GM08714 (cell line): Measurements from ENCODE around the gene KCNQ1OT1.

ENCODE experiments used
- H3K4me3 ChIP-seq: fragments of 200-500 bp; sonication (Bioruptor generic); 2 replicates; pipeline ENCODE4 v1.5.1; 2014; ENCODE audit warnings: mild to moderate bottlenecking, low read length, inconsistent platforms
- ZNF274 ChIP-seq: IDR thresholded peaks from 2 replicates; pipeline ENCODE4 v1.6.1; 2012; ENCODE audit warnings: mild to moderate bottlenecking, low read depth, low read length

The KCNQ1OT1 gene

DNA sequence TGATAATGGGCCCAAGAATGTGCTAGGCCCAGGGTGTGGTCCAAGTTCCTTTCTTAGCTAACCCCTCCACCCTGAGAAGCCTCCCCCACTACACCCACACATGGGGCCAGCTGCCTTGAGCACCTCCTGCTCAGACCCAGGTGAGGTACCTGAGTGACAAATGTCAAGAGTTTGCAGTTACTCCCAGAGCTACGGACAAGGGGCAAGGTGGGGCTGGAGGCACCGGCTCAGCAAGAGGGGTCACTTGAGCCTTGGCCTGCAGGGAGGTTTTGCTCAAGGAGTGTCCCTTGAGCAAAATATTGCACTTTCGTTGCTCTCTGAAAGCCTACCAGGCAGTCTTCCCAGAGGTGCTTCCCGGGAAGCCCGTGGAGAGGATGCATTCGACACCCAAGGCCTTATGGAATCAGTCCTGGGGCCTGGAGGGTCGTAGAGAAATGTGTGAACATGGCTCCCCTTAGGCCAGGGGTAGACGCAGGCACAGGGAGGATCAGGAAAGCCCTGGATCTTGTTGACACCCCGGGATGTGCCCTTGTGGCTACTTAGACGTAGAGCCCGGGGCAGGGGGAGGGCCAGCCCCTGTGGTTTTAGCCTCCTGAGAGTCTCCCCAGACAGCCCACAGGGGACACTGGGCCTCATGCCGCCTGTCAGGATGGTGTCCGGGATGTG lies 140.8 kb downstream of the KCNQ1OT1 start:
- TF ChIP-seq ZNF274: no peak
- no peak overlapping the region for H3K4me3 ChIP-seq

DNA sequence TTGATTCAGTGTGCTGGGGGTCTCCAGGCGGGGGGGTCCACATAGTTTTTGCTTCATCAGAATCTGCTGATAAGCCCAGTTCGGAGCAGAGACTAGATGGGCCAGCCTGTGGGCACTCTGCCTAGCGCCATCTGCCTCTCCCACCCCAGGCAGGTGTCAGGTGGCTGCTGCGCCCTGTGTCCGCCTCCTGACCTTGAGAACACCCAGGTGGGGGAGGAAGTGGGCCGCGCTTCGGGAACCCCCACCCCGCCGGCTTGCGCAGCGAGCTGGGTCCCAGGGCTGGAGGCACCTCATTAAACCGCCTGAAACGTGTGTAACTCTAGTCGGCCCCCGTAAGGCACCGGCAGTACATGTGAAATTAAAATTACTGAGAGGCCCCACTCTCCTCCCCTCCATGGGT lies 141.4 kb downstream of the KCNQ1OT1 start:
- no peak overlapping the region for H3K4me3 ChIP-seq
- TF ChIP-seq ZNF274: no peak
